HUES48 (cell line): ENCODE data around the gene S1PR4.

Experiments used
- H3K27ac ChIP-seq: one replicate; pipeline ENCODE4 v1.7.0; 2013; ENCODE audit warnings: low read depth, low read length, inconsistent platforms
- H3K27me3 ChIP-seq: 2 replicates; pipeline ENCODE4 v1.6.1; 2013; ENCODE audit warnings: mild to moderate bottlenecking, low read length; ENCODE audit not compliant: control insufficient read depth, insufficient read depth
- H3K36me3 ChIP-seq: 2 replicates; pipeline ENCODE4 v1.6.1; 2013; ENCODE audit warnings: low read length; ENCODE audit not compliant: control insufficient read depth, insufficient read depth
- H3K4me1 ChIP-seq: 2 replicates; pipeline ENCODE4 v1.6.1; 2013; ENCODE audit warnings: mild to moderate bottlenecking, low read length; ENCODE audit not compliant: control insufficient read depth, insufficient read depth
- H3K4me3 ChIP-seq: 2 replicates; pipeline ENCODE4 v1.5.1; 2013; ENCODE audit warnings: mild to moderate bottlenecking, low read depth, low read length
- H3K9ac ChIP-seq: 2 replicates; pipeline ENCODE4 v1.6.1; 2013; ENCODE audit warnings: mild to moderate bottlenecking, low read depth, low read length, moderate library complexity
- H3K9me3 ChIP-seq: 2 replicates; pipeline ENCODE4 v1.6.1; 2013; ENCODE audit warnings: low read length; ENCODE audit not compliant: control insufficient read depth, insufficient read depth

S1PR4 gene

GRCh38 chr19:3178377-3178972, at the start of gene S1PR4:
Gene S1PR4, plus strand, starts transcription at chr19:3178769. Its CDS starts 24 bp downstream, at chr19:3178793.
- no peaks in the 10 kb centered on the region for H3K9me3 ChIP-seq
- no peaks in the 10 kb centered on the region for H3K4me1 ChIP-seq
- H3K36me3 ChIP-seq = no peaks in the 10 kb centered on the region
- no peak within 1 kb of the TSS for H3K4me3 ChIP-seq
- H3K9ac ChIP-seq = no peak within 1 kb of the TSS
- H3K27ac ChIP-seq = no peak within 1 kb of the TSS
- H3K27me3 ChIP-seq = no peaks in the 10 kb centered on the region

GRCh38 chr19:3129112-3129511, 49.5 kb upstream of the S1PR4 start:
- Histone ChIP-seq H3K4me1 (no peaks in the 10 kb centered on the region), H3K36me3 (no peaks in the 10 kb centered on the region), H3K27ac (no peak overlapping the region), H3K4me3 (no peak overlapping the region), H3K27me3 (no peaks in the 10 kb centered on the region), H3K9me3 (no peaks in the 10 kb centered on the region), H3K9ac (no peak overlapping the region)

- Histone ChIP-seq H3K36me3 (no peaks in the 10 kb centered on the region), H3K9ac (no peak overlapping the region), H3K4me3 (no peak overlapping the region), H3K9me3 (no peaks in the 10 kb centered on the region), H3K27ac (no peak overlapping the region), H3K27me3 (no peaks in the 10 kb centered on the region), H3K4me1 (no peaks in the 10 kb centered on the region)
Observed at GRCh38 chr19:3131168-3131567, 47.4 kb upstream of the S1PR4 start.

- Histone ChIP-seq H3K9me3 (no peaks in the 10 kb centered on the region), H3K36me3 (no peaks in the 10 kb centered on the region), H3K27ac (no peak overlapping the region), H3K9ac (no peak overlapping the region), H3K4me3 (no peak overlapping the region), H3K4me1 (no peaks in the 10 kb centered on the region), H3K27me3 (no peaks in the 10 kb centered on the region)
Observed at GRCh38 chr19:3132971-3133792, 45.4 kb upstream of the S1PR4 start.

- Histone ChIP-seq H3K9me3 (no peaks in the 10 kb centered on the region), H3K4me1 (no peaks in the 10 kb centered on the region), H3K36me3 (no peaks in the 10 kb centered on the region), H3K4me3 (no peak overlapping the region), H3K27me3 (no peaks in the 10 kb centered on the region), H3K9ac (no peak overlapping the region), H3K27ac (no peak overlapping the region)
Observed at GRCh38 chr19:3133793-3134116, 44.8 kb upstream of the S1PR4 start.

GRCh38 chr19:3135961-3136683, 42.4 kb upstream of the S1PR4 start, which contains the start of gene GNA15:
Gene GNA15, plus strand, starts transcription at chr19:3136033. Its CDS starts 418 bp downstream, at chr19:3136451.
- Histone ChIP-seq H3K9ac (no peak within 1 kb of the TSS), H3K4me3 (no peak within 1 kb of the TSS), H3K27me3 (no peaks in the 10 kb centered on the region), H3K36me3 (no peaks in the 10 kb centered on the region), H3K4me1 (no peaks in the 10 kb centered on the region), H3K9me3 (no peaks in the 10 kb centered on the region), H3K27ac (no peak within 1 kb of the TSS)

GRCh38 chr19:3136684-3137055, 41.9 kb upstream of the S1PR4 start:
- Histone ChIP-seq H3K27ac (no peak overlapping the region), H3K4me3 (no peak overlapping the region), H3K9ac (no peak overlapping the region), H3K9me3 (no peaks in the 10 kb centered on the region), H3K4me1 (no peaks in the 10 kb centered on the region), H3K36me3 (no peaks in the 10 kb centered on the region), H3K27me3 (no peaks in the 10 kb centered on the region)

GRCh38 chr19:3137119-3137518, 41.5 kb upstream of the S1PR4 start:
- Histone ChIP-seq H3K4me3 (no peak overlapping the region), H3K9me3 (no peaks in the 10 kb centered on the region), H3K27ac (no peak overlapping the region), H3K36me3 (no peaks in the 10 kb centered on the region), H3K27me3 (no peaks in the 10 kb centered on the region), H3K4me1 (no peaks in the 10 kb centered on the region), H3K9ac (no peak overlapping the region)

GRCh38 chr19:3138268-3138667, 40.3 kb upstream of the S1PR4 start:
- H3K27me3 ChIP-seq = no peaks in the 10 kb centered on the region
- no peak overlapping the region for H3K27ac ChIP-seq
- no peak overlapping the region for H3K9ac ChIP-seq
- no peaks in the 10 kb centered on the region for H3K36me3 ChIP-seq
- H3K4me3 ChIP-seq = no peak overlapping the region
- H3K4me1 ChIP-seq = no peaks in the 10 kb centered on the region
- H3K9me3 ChIP-seq = no peaks in the 10 kb centered on the region

- Histone ChIP-seq H3K27ac (no peak overlapping the region), H3K9me3 (no peaks in the 10 kb centered on the region), H3K27me3 (no peaks in the 10 kb centered on the region), H3K4me1 (no peaks in the 10 kb centered on the region), H3K4me3 (no peak overlapping the region), H3K36me3 (no peaks in the 10 kb centered on the region), H3K9ac (no peak overlapping the region)
Observed at GRCh38 chr19:3140667-3141038, 37.9 kb upstream of the S1PR4 start.

- H3K4me3 ChIP-seq = no peak overlapping the region
- H3K27me3 ChIP-seq = no peaks in the 10 kb centered on the region
- no peak overlapping the region for H3K9ac ChIP-seq
- no peaks in the 10 kb centered on the region for H3K4me1 ChIP-seq
- no peaks in the 10 kb centered on the region for H3K36me3 ChIP-seq
- H3K27ac ChIP-seq = no peak overlapping the region
- no peaks in the 10 kb centered on the region for H3K9me3 ChIP-seq
Observed at GRCh38 chr19:3142292-3142670, 36.3 kb upstream of the S1PR4 start.
